HepG2 (cell line): ENCODE measurements around the gene GPC6.

ENCODE experiments used
- BRCA1 ChIP-seq: sonication (generic); formaldehyde crosslinking; IDR thresholded peaks from 2 replicates; pipeline ENCODE4 v1.4.0; 2020; ENCODE audit warnings: missing genetic modification reagents
- JUNB ChIP-seq: sonication (generic); formaldehyde crosslinking; IDR thresholded peaks from 2 replicates; pipeline ENCODE4 v1.8.0; 2022; ENCODE audit warnings: missing genetic modification reagents, mild to moderate bottlenecking, borderline replicate concordance
- ZNF616 ChIP-seq: sonication (generic); formaldehyde crosslinking; IDR thresholded peaks from 2 replicates; pipeline ENCODE4 v1.5.0; 2020; ENCODE audit warnings: low read depth, mild to moderate bottlenecking, missing genetic modification reagents

DNA sequence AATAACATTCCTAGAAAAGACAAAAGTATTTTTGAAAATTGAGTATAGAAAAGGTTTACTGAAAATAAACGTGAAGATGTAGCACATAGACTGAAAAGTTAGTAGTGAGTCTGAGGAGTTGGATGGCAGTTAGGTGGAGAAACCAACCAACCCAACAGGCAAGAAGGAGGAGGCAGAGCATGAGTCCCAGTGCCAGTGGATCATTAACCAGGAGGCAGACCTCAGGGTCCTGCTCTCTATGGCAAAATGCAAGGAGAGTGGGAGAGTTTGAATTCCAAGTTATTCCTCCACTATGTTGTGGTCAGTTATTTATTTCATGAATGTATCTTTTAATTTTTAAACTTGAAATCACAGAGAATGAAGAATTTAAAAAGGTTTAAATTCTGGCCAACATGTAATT, 446.4 kb downstream of the GPC6 start:
- no peak for TF ChIP-seq JUNB
- TF ChIP-seq ZNF616 (CRISPR knock-in tag): no peak
- TF ChIP-seq BRCA1: no peak
